ENCODE data around the gene TIMM17A.
A peak's percentile ranks its signal among the peaks of the same experiment; 100 is the strongest.

DNA sequence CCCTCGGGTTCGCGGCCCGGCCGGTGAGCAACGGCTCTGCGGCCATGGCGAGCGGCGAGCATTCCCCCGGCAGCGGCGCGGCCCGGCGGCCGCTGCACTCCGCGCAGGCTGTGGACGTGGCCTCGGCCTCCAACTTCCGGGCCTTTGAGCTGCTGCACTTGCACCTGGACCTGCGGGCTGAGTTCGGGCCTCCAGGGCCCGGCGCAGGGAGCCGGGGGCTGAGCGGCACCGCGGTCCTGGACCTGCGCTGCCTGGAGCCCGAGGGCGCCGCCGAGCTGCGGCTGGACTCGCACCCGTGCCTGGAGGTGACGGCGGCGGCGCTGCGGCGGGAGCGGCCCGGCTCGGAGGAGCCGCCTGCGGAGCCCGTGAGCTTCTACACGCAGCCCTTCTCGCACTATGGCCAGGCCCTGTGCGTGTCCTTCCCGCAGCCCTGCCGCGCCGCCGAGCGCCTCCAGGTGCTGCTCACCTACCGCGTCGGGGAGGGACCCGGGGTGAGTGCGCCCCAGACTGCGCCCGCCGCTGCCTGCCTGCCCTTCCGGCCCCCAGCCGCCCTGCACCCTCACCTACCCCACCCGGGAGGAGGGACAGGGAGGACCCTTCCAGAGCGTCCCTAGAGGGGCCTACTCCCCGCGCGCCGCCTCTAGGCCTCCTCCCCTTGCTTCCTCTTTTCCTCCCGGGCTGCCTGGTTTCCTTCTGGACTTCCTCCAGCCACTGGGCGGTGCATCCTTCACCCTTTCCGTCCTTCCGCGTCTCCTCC is 27.5 kb downstream of the TIMM17A start, which contains the start of gene RNPEP:
- TF ChIP-seq, protein P1, sequence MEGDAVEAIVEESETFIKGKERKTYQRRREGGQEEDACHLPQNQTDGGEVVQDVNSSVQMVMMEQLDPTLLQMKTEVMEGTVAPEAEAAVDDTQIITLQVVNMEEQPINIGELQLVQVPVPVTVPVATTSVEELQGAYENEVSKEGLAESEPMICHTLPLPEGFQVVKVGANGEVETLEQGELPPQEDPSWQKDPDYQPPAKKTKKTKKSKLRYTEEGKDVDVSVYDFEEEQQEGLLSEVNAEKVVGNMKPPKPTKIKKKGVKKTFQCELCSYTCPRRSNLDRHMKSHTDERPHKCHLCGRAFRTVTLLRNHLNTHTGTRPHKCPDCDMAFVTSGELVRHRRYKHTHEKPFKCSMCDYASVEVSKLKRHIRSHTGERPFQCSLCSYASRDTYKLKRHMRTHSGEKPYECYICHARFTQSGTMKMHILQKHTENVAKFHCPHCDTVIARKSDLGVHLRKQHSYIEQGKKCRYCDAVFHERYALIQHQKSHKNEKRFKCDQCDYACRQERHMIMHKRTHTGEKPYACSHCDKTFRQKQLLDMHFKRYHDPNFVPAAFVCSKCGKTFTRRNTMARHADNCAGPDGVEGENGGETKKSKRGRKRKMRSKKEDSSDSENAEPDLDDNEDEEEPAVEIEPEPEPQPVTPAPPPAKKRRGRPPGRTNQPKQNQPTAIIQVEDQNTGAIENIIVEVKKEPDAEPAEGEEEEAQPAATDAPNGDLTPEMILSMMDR (IDR thresholded peaks at IDR 0.05), result peak in 5 of 6 experiments; percentile 14 to 72 (median 52)
- peak; percentile 63 to 64 for TF ChIP-seq POLR2AphosphoS5 (IDR thresholded peaks at IDR 0.05)
- TF ChIP-seq POLR2A (IDR thresholded peaks at IDR 0.05), result peak in 2 of 4 donors; percentile 77 to 82
